ENCODE data around the gene TTLL11.

TTLL11 gene

GRCh38 chr9:121783521-121784507 is 309.3 kb downstream of the TTLL11 start:
- in situ Hi-C loops (cut with MboI; ENCODE audit: low sequenced_read_pairs), result no loop called here

- in situ Hi-C loops (cut with MboI; ENCODE audit: low sequenced_read_pairs), result no loop called here
Observed at GRCh38 chr9:121783111-121783510, 310.0 kb downstream of the TTLL11 start.

- in situ Hi-C loops (cut with MboI; ENCODE audit: low sequenced_read_pairs), result no loop called here
Observed at GRCh38 chr9:121782514-121783110, 310.5 kb downstream of the TTLL11 start.

GRCh38 chr9:121781701-121782464 is 311.2 kb downstream of the TTLL11 start:
- in situ Hi-C loops (cut with MboI; ENCODE audit: low sequenced_read_pairs), result no loop called here

- in situ Hi-C loops (cut with MboI; ENCODE audit: low sequenced_read_pairs), result no loop called here
Observed at GRCh38 chr9:121781145-121781548, 312.0 kb downstream of the TTLL11 start.

GRCh38 chr9:121780177-121781040 is 312.7 kb downstream of the TTLL11 start:
- in situ Hi-C loops (cut with MboI; ENCODE audit: low sequenced_read_pairs), result no loop called here

GRCh38 chr9:121779381-121780117 is 313.6 kb downstream of the TTLL11 start:
- in situ Hi-C loops (cut with MboI; ENCODE audit: low sequenced_read_pairs), result no loop called here

- in situ Hi-C loops (cut with MboI; ENCODE audit: low sequenced_read_pairs), result no loop called here
Observed at GRCh38 chr9:121778252-121779225, 314.6 kb downstream of the TTLL11 start.

GRCh38 chr9:121776739-121777637 is 316.1 kb downstream of the TTLL11 start:
- in situ Hi-C loops (cut with MboI; ENCODE audit: low sequenced_read_pairs), result no loop called here

- in situ Hi-C loops (cut with MboI; ENCODE audit: low sequenced_read_pairs), result no loop called here
Observed at GRCh38 chr9:121776001-121776738, 316.9 kb downstream of the TTLL11 start.

- in situ Hi-C loops (cut with MboI; ENCODE audit: low sequenced_read_pairs), result no loop called here
Observed at GRCh38 chr9:121774715-121775613, 318.1 kb downstream of the TTLL11 start.

GRCh38 chr9:121773954-121774714 is 319.0 kb downstream of the TTLL11 start:
- in situ Hi-C loops (cut with MboI; ENCODE audit: low sequenced_read_pairs), result no loop called here

GRCh38 chr9:121773286-121773953 is 319.7 kb downstream of the TTLL11 start:
- in situ Hi-C loops (cut with MboI; ENCODE audit: low sequenced_read_pairs), result no loop called here

GRCh38 chr9:121772600-121773285 is 320.4 kb downstream of the TTLL11 start:
- in situ Hi-C loops (cut with MboI; ENCODE audit: low sequenced_read_pairs), result no loop called here
